PC-9 (cell line): ENCODE measurements around the gene OR4D9. TPM values are rescaled to one million over a fixed set of nuclear protein-coding genes. Genes with fewer than 3 reads are reported as not detected.

ENCODE experiments used
- BruUV-seq: library from RNA; stranded (reverse); fragments of 400-500 nt; replicated peaks from 2 replicates; lab custom pipeline; 2021; lab: Mats Ljungman, UMichigan
- CTCF ChIA-PET: fragments of 300-600 bp; sonication (Branson Sonifier 250); formaldehyde crosslinking; loops from one replicate; lab custom pipeline; 2022; ENCODE audit warnings: antibody characterized with exemption; lab: Charles Lee
- POLR2A ChIA-PET: fragments of 300-600 bp; sonication (Branson Sonifier 250); formaldehyde crosslinking; loops from one replicate; lab custom pipeline; 2022; ENCODE audit warnings: antibody characterized with exemption; ENCODE audit not compliant: unreplicated experiment; lab: Charles Lee
- DNase-seq, 2 experiments: peaks; one replicate each; pipeline versions ENCODE4 v3.0.0 to v3.0.0-alpha.2; 2015 to 2022; ENCODE audit warnings: mixed read lengths in 1 of 2
- H2AFZ ChIP-seq: fragments of 200-600 bp; sonication (generic); 2 replicates; pipeline ENCODE4 v1.8.1; 2017; ENCODE audit warnings: antibody characterized with exemption
- H3F3A ChIP-seq: fragments of 200-600 bp; sonication (generic); 2 replicates; pipeline ENCODE4 v1.8.1; 2017; ENCODE audit warnings: antibody characterized with exemption, mild to moderate bottlenecking, low read depth; ENCODE audit not compliant: insufficient read depth
- H3K27ac ChIP-seq: fragments of 200-600 bp; sonication (generic); 2 replicates; pipeline ENCODE4 v1.6.1; 2016; ENCODE audit warnings: mixed run types
- H3K27me3 ChIP-seq: fragments of 200-600 bp; sonication (generic); 2 replicates; pipeline ENCODE4 v1.6.1; 2016; ENCODE audit warnings: low read depth, mixed run types; ENCODE audit not compliant: insufficient read depth
- H3K36me3 ChIP-seq: fragments of 200-600 bp; sonication (generic); 2 replicates; pipeline ENCODE4 v1.6.1; 2016; ENCODE audit warnings: low read depth, mixed run types
- H3K4me1 ChIP-seq: fragments of 200-600 bp; sonication (generic); replicated peaks from 2 replicates; pipeline ENCODE4 v1.6.1; 2016; ENCODE audit warnings: mixed run types; ENCODE audit not compliant: insufficient read depth
- H3K4me2 ChIP-seq: fragments of 200-600 bp; sonication (generic); 2 replicates; pipeline ENCODE4 v1.6.1; 2017; ENCODE audit warnings: mixed run types
- H3K4me3 ChIP-seq: fragments of 200-600 bp; sonication (generic); 2 replicates; pipeline ENCODE4 v1.6.1; 2016; ENCODE audit warnings: mixed run types
- H3K79me2 ChIP-seq: fragments of 200-600 bp; sonication (generic); 2 replicates; pipeline ENCODE4 v1.6.1; 2017; ENCODE audit warnings: low read depth, mixed run types
- H3K9me2 ChIP-seq: fragments of 200-600 bp; sonication (generic); 2 replicates; pipeline ENCODE4 v1.8.1; 2017; ENCODE audit warnings: mild to moderate bottlenecking; ENCODE audit not compliant: insufficient read depth
- H3K9me3 ChIP-seq: fragments of 200-600 bp; sonication (generic); 2 replicates; pipeline ENCODE4 v1.8.1; 2016; ENCODE audit warnings: low read depth; ENCODE audit not compliant: insufficient read depth
- H4K20me1 ChIP-seq: fragments of 200-600 bp; sonication (generic); 2 replicates; pipeline ENCODE4 v1.8.1; 2017; ENCODE audit not compliant: insufficient read depth
- EZH2 ChIP-seq: fragments of 200-600 bp; sonication (generic); IDR thresholded peaks from 2 replicates; pipeline ENCODE4 v1.8.0; 2017; ENCODE audit warnings: antibody characterized with exemption, low read depth
- intact Hi-C: fragments of 100-400 bp; cut with micrococcal nuclease; formaldehyde crosslinking; loops from one replicate; pipeline ENCODE4 v1.10.0; 2022; ENCODE audit not compliant: unreplicated experiment
- total RNA-seq: library from RNA; stranded (reverse); gene quantifications from 2 replicates; pipeline ENCODE4 v1.2.3, GENCODE V29; 2021
- TF ChIP-seq, protein P1 (sequence below): fragments of 200-600 bp; sonication (generic); conservative IDR thresholded peaks from 2 replicates; pipeline ENCODE4 v1.6.1; 2017; ENCODE audit warnings: mixed run types, antibody characterized with exemption, mild to moderate bottlenecking, moderate library complexity

Gene OR4D9
- total RNA-seq, 1 experiment from 2014 or later: not detected

GRCh38 chr11:59551659-59552521 lies 40.6 kb downstream of the OR4D9 start:
- peaks cover 37% of the 10 kb centered on the region for H3K4me1 ChIP-seq

DNA sequence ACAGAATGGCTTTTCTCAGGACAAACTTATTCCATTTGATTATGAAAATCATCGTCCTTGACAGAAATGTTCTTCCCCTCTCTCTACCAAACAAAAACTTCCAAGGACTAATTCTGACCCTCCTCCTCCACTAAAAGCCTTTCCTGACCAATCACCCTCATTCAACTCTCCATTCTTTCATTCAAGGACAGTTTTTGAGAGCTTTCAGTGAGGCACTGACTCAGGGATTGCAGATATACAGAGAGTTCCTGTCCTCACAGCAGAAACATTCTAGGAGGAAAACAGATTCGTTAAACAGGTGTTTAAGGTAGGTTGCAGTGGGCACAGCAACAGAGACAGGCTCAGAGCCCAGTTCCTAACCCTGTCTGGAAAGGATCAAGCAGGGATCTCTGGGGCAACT lies 41.5 kb downstream of the OR4D9 start:
- Histone ChIP-seq H3F3A (peaks cover 66% of the 10 kb centered on the region), H3K27ac (0 out of 2 replicates have a peak overlapping the region, but pooled peaks have one; percentile 27), H3K4me3 (peak overlapping the region; percentile 19; the same call in 1 of the 2 replicates), H3K4me2 (peak overlapping the region; percentile 54), H3K79me2 (no peaks in the 10 kb centered on the region), H3K4me1 (peaks cover 37% of the 10 kb centered on the region), H4K20me1 (peaks cover 4% of the 10 kb centered on the region; the same call in 1 of the 2 replicates), H3K9me2 (no peaks in the 10 kb centered on the region), H2AFZ (peak overlapping the region; percentile 37; the same call in 1 of the 2 replicates), H3K36me3 (no peaks in the 10 kb centered on the region), H3K27me3 (no peaks in the 10 kb centered on the region), H3K9me3 (no peaks in the 10 kb centered on the region)
- POLR2A ChIA-PET: no interaction called here
- DNase-seq: no peak
- intact Hi-C loops: loop anchor here (5.0 to 10.0 kb wide), 4 partner anchors 204 to 1778 kb away; partner anchors contain the start of genes DTX4, LPXN, STX3 and ZFP91
- CTCF ChIA-PET: interaction anchor here (0.7 kb wide), 1 partner anchor 118 kb away, joined by 3 read pairs; no protein-coding TSS in a partner anchor
- BruUV-seq: no TSS peak
- no peak for TF ChIP-seq EZH2
- TF ChIP-seq, protein P1, sequence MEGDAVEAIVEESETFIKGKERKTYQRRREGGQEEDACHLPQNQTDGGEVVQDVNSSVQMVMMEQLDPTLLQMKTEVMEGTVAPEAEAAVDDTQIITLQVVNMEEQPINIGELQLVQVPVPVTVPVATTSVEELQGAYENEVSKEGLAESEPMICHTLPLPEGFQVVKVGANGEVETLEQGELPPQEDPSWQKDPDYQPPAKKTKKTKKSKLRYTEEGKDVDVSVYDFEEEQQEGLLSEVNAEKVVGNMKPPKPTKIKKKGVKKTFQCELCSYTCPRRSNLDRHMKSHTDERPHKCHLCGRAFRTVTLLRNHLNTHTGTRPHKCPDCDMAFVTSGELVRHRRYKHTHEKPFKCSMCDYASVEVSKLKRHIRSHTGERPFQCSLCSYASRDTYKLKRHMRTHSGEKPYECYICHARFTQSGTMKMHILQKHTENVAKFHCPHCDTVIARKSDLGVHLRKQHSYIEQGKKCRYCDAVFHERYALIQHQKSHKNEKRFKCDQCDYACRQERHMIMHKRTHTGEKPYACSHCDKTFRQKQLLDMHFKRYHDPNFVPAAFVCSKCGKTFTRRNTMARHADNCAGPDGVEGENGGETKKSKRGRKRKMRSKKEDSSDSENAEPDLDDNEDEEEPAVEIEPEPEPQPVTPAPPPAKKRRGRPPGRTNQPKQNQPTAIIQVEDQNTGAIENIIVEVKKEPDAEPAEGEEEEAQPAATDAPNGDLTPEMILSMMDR: no peak

More at GRCh38 chr11:59551659-59552521, 40.6 kb downstream of the OR4D9 start:
- POLR2A ChIA-PET: no interaction called here
- CTCF ChIA-PET: interaction anchor here (0.7 kb wide), 1 partner anchor 119 kb away, joined by 3 read pairs; no protein-coding TSS in a partner anchor
- peak; percentile 26 to 38 for DNase-seq
- Histone ChIP-seq H3K9me2 (no peaks in the 10 kb centered on the region), H3K27me3 (no peaks in the 10 kb centered on the region), H3K79me2 (no peaks in the 10 kb centered on the region), H3K4me3 (peak overlapping the region; percentile 71), H3K4me2 (peak overlapping the region; percentile 73), H4K20me1 (peaks cover under 1% of the 10 kb centered on the region; the same call in 1 of the 2 replicates), H3K9me3 (no peaks in the 10 kb centered on the region), H2AFZ (peak overlapping the region; percentile 89), H3K36me3 (no peaks in the 10 kb centered on the region), H3F3A (peaks cover 59% of the 10 kb centered on the region), H3K27ac (peak overlapping the region; percentile 85)
- BruUV-seq: no TSS peak
- TF ChIP-seq, protein P1: no peak
- TF ChIP-seq EZH2: no peak
- intact Hi-C loops: loop anchor here (1.0 to 10.0 kb wide), 8 partner anchors 8 to 1777 kb away; partner anchors contain the start of genes DTX4, LPXN, MRPL16 and STX3

DNA sequence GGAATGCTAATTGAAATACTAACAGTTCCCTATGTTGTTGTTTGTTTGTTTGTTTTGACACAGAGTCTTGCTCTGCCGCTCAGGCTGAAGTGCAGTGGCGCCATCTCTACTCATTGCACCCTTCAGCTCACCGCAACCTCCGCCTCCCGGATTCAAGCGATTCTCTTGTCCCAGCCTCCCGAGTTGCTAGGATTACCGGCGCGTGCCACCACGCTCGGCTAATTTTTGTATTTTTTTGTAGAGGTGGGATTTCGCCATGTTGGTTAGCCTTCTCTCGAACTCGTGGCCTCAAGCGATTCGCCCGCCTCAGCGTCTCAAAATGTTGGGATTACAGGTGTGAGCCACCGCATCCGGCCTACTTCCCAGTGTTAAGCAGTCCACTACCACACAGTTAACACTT lies 42.0 kb downstream of the OR4D9 start:
- H3K4me2 ChIP-seq: peak overlapping the region; percentile 54; the same call in 1 of the 2 replicates
- ChIA-PET POLR2A (no interaction called here), CTCF (no interaction called here)
- no peak overlapping the region for H3K4me3 ChIP-seq
- peaks cover 66% of the 10 kb centered on the region for H3F3A ChIP-seq
- H3K27ac ChIP-seq: no peak overlapping the region
- no peaks in the 10 kb centered on the region for H3K36me3 ChIP-seq
- no peaks in the 10 kb centered on the region for H3K27me3 ChIP-seq
- peaks cover 4% of the 10 kb centered on the region; the same call in 1 of the 2 replicates for H4K20me1 ChIP-seq
- H3K9me2 ChIP-seq: no peaks in the 10 kb centered on the region
- BruUV-seq: no TSS peak
- TF ChIP-seq EZH2: no peak
- TF ChIP-seq, protein P1: no peak
- H2AFZ ChIP-seq: no peak overlapping the region
- peaks cover 32% of the 10 kb centered on the region for H3K4me1 ChIP-seq
- intact Hi-C loops: loop anchor here (5.0 to 10.0 kb wide), 4 partner anchors 204 to 1779 kb away; partner anchors contain the start of genes DTX4, LPXN, STX3 and ZFP91
- H3K79me2 ChIP-seq: no peaks in the 10 kb centered on the region
- H3K9me3 ChIP-seq: no peaks in the 10 kb centered on the region
- DNase-seq: no peak
